Sciatic nerve (tissue), 2 donors: ENCODE data around the gene APBA1. TPM values are rescaled to one million over a fixed set of nuclear protein-coding genes. Genes with fewer than 3 reads are reported as not detected.
"Not testable (repeated sequence)": the region's sequence is repeated elsewhere in the genome, so short reads cannot be mapped to it uniquely, and the experiment has no call there.

Experiments
- ATAC-seq: fragments of 200-7000 bp; cut with Tn5 transposase; one replicate; pipeline ENCODE4 v1.9.1; 2020; ENCODE audit warnings: mild to moderate bottlenecking, moderate library complexity
- DNase-seq: peaks from one replicate; pipeline ENCODE4 v3.0.0-alpha.2; 2020; ENCODE audit warnings: low spot score
- intact Hi-C: fragments of 100-400 bp; cut with DNase I; formaldehyde crosslinking; loops from one replicate; pipeline ENCODE4 v1.14.2; 2022
- total RNA-seq: library from RNA; stranded (reverse); fragmentation: NEBNext Ultra II Directional; extraction: Animal tissue kit (Norgen Biotek cat#: 25700); gene quantifications from one replicate; pipeline ENCODE4 v1.2.1, GENCODE V29; 2021
- donor health status: DM: no; HTN: no; CAD: no.
- donor health status: DM: no; HTN: no; CAD: no.

The APBA1 gene
- total RNA-seq, 1 donor from 2014 or later = 11.1 TPM

GRCh38 chr9:69433392-69433791, 238.8 kb downstream of the APBA1 start:
- intact Hi-C loops = no loop called here
- DNase-seq = no peak
- no peak for ATAC-seq

GRCh38 chr9:69432623-69433022, 239.5 kb downstream of the APBA1 start:
- intact Hi-C loops = no loop called here
- ATAC-seq = no peak
- no peak for DNase-seq

- ATAC-seq = no peak
- no peak for DNase-seq
- intact Hi-C loops = no loop called here
Observed at GRCh38 chr9:69431777-69432176, 240.4 kb downstream of the APBA1 start.

- ATAC-seq (no peak), DNase-seq (no peak)
- intact Hi-C loops = no loop called here
Observed at GRCh38 chr9:69431203-69431602, 241.0 kb downstream of the APBA1 start.

- DNase-seq = no peak
- intact Hi-C loops = no loop called here
- ATAC-seq = no peak
Observed at GRCh38 chr9:69430206-69430605, 242.0 kb downstream of the APBA1 start.

- intact Hi-C loops = loop anchor here (5.0 kb wide), 1 partner anchor 113 kb away; no protein-coding TSS in a partner anchor
- ATAC-seq (no peak), DNase-seq (no peak)
Observed at GRCh38 chr9:69429281-69429680, 242.9 kb downstream of the APBA1 start.

- DNase-seq (peak; percentile 47), ATAC-seq (no peak)
- intact Hi-C loops = loop anchor here (5.0 kb wide), 1 partner anchor 114 kb away; no protein-coding TSS in a partner anchor
Observed at GRCh38 chr9:69428017-69428785, 244.0 kb downstream of the APBA1 start.

GRCh38 chr9:69427286-69427685, 244.9 kb downstream of the APBA1 start:
- intact Hi-C loops = loop anchor here (5.0 kb wide), 1 partner anchor 115 kb away; no protein-coding TSS in a partner anchor

GRCh38 chr9:69425136-69425801, 246.9 kb downstream of the APBA1 start:
- DNase-seq = no peak
- intact Hi-C loops = loop anchor here (5.0 kb wide), 1 partner anchor 117 kb away; no protein-coding TSS in a partner anchor
- no peak for ATAC-seq

More at GRCh38 chr9:69427286-69427685, 244.9 kb downstream of the APBA1 start:
- DNase-seq = peak; percentile 41
- peak; percentile 24 for ATAC-seq

GRCh38 chr9:69421908-69422801, 250.0 kb downstream of the APBA1 start:
- peak; percentile 83 for ATAC-seq
- intact Hi-C loops = no loop called here

GRCh38 chr9:69420611-69421270, 251.4 kb downstream of the APBA1 start:
- ATAC-seq (no peak), DNase-seq (no peak)
- intact Hi-C loops = no loop called here

More at GRCh38 chr9:69421908-69422801, 250.0 kb downstream of the APBA1 start:
- DNase-seq = no peak

GRCh38 chr9:69412741-69413150, 259.4 kb downstream of the APBA1 start:
- no peak for DNase-seq
- peak; percentile 86 for ATAC-seq
- intact Hi-C loops = no loop called here

- DNase-seq (no peak), ATAC-seq (peak; percentile 10)
- intact Hi-C loops = no loop called here
Observed at GRCh38 chr9:69411931-69412740, 260.0 kb downstream of the APBA1 start.

GRCh38 chr9:69411246-69411645, 260.9 kb downstream of the APBA1 start:
- no peak for DNase-seq
- intact Hi-C loops = no loop called here
- ATAC-seq = no peak

GRCh38 chr9:69409936-69410335, 262.2 kb downstream of the APBA1 start:
- DNase-seq, intact Hi-C loops, ATAC-seq: not testable (repeated sequence)

GRCh38 chr9:69400470-69400869, 271.7 kb downstream of the APBA1 start:
- no peak for ATAC-seq

GRCh38 chr9:69397384-69398214, 274.6 kb downstream of the APBA1 start:
- intact Hi-C loops = no loop called here
- DNase-seq (no peak), ATAC-seq (no peak)

More at GRCh38 chr9:69400470-69400869, 271.7 kb downstream of the APBA1 start:
- no peak for DNase-seq
- intact Hi-C loops = no loop called here
